Measurements from ENCODE around the gene NEMP2. TPM values are rescaled to one million over a fixed set of nuclear protein-coding genes. Genes with fewer than 3 reads are reported as not detected.
"Not testable (repeated sequence)": the region's sequence is repeated elsewhere in the genome, so short reads cannot be mapped to it uniquely, and the experiment has no call there.

Gene NEMP2
- total and polyA plus RNA-seq, 9 donors: 5.0 to 9.2 (median 6.6) TPM

GRCh38 chr2:190497428-190497827, 37.1 kb downstream of the NEMP2 start:
- no peaks in the 10 kb centered on the region for H3K4me1 ChIP-seq (ENCODE audit: control insufficient read depth, insufficient read depth, low read length)
- H3K9me3 ChIP-seq (replicated peaks; ENCODE audit: control insufficient read depth, low read depth, low read length): no peaks in the 10 kb centered on the region
- no peak for DNase-seq
- no peak overlapping the region for H3K27ac ChIP-seq (ENCODE audit: low read length)
- H3K36me3 ChIP-seq (ENCODE audit: control insufficient read depth, insufficient read depth, low read length): peaks cover 9% of the 10 kb centered on the region
- H3K4me3 ChIP-seq (ENCODE audit: low read length): no peak overlapping the region
- no peaks in the 10 kb centered on the region for H3K27me3 ChIP-seq (ENCODE audit: control insufficient read depth, insufficient read depth, low read length)
- 80% methylated on average over 1 of the region's 4 CpGs for WGBS (ENCODE audit: insufficient coverage)

DNA sequence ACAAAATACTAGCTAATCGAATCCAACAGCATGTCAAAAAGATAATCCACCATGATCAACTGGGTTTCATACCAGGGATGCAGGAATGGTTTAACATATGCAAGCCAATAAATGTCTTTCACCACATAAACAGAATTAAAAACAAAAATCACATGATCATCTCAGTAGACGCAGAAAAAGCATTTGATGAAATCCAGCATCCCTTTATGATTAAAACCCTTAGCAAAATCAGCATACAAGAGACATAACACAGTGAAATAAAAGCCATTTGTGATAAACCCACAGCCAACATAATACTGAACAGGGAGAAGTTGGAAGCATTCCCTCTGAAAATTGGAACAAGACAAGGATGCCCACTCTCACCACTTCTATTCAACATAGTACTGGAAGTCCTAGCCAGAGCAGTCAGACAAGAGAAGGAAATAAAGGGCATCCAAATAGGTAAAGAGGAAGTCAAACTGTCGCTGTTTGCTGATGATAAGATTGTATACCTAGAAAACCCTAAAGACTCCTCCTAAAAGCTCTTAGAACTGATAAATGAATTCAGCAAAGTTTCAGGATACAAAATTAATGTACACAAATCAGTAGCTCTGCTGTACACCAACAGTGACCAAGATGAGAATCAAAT, 39.8 kb downstream of the NEMP2 start:
- not testable (repeated sequence) for H3K36me3 ChIP-seq (ENCODE audit: control insufficient read depth, insufficient read depth, low read length); H3K9me3 ChIP-seq (replicated peaks; ENCODE audit: control insufficient read depth, low read depth, low read length); H3K27ac ChIP-seq (ENCODE audit: low read length); H3K4me3 ChIP-seq (ENCODE audit: low read length); H3K27me3 ChIP-seq (ENCODE audit: control insufficient read depth, insufficient read depth, low read length); DNase-seq; H3K4me1 ChIP-seq (ENCODE audit: control insufficient read depth, insufficient read depth, low read length)
- WGBS (ENCODE audit: insufficient coverage): 83% methylated on average over 1 of the region's 3 CpGs

DNA sequence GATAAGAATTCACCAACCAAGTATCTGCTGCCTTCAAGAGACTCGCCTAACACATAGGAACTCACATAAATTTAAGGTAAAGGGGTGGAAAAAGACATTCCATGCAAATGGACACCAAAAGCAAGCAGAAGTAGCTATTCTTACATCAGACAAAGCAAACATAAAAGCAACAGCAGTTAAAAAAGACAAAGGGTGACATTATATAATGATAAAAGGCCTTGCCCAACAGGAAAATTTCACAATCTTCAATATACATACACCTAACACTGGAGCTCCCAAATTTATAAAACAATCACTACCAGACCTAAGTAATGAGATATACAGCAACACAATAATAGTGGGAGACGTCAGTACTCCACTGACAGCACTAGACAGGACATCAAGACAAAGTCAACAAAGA, 41.4 kb downstream of the NEMP2 start:
- Histone ChIP-seq H3K4me1 (ENCODE audit: control insufficient read depth, insufficient read depth, low read length) (no peaks in the 10 kb centered on the region), H3K27ac (ENCODE audit: low read length) (no peak overlapping the region), H3K9me3 (replicated peaks; ENCODE audit: control insufficient read depth, low read depth, low read length) (no peaks in the 10 kb centered on the region), H3K4me3 (ENCODE audit: low read length) (no peak overlapping the region), H3K27me3 (ENCODE audit: control insufficient read depth, insufficient read depth, low read length) (no peaks in the 10 kb centered on the region), H3K36me3 (ENCODE audit: control insufficient read depth, insufficient read depth, low read length) (peaks cover 10% of the 10 kb centered on the region)
- no peak for DNase-seq
- no CpG with 5 or more reads among the region's 2 CpGs for WGBS (ENCODE audit: insufficient coverage)

- no peak overlapping the region for H3K4me3 ChIP-seq (ENCODE audit: low read length)
- H3K9me3 ChIP-seq (replicated peaks; ENCODE audit: control insufficient read depth, low read depth, low read length): no peaks in the 10 kb centered on the region
- peaks cover 10% of the 10 kb centered on the region for H3K36me3 ChIP-seq (ENCODE audit: control insufficient read depth, insufficient read depth, low read length)
- peaks cover 3% of the 10 kb centered on the region for H3K4me1 ChIP-seq (ENCODE audit: control insufficient read depth, insufficient read depth, low read length)
- H3K27me3 ChIP-seq (ENCODE audit: control insufficient read depth, insufficient read depth, low read length): no peaks in the 10 kb centered on the region
- H3K27ac ChIP-seq (ENCODE audit: low read length): no peak overlapping the region
- WGBS (ENCODE audit: insufficient coverage): no CpG with 5 or more reads among the region's 3 CpGs
- DNase-seq: no peak
Measured at GRCh38 chr2:190490502-190490901, 44.0 kb downstream of the NEMP2 start.

DNA sequence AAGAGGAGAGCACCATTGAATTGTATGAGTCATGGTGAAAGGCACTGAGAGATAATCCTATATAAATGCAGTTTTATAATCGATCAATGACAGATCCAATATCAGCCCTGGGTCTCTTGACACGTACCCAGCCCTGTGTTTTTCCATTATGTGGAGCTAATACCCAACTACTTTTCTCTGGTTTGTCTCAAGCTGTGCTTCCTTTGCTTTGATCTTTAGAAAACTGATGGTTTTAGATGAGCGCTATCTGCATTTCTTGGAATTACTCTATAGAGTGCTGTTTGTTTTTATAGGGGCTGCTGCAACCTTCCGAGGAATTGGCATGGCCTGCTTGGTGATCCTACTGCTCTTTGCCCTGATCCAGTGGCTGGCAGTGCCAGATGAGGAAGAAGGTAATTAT, 45.0 kb downstream of the NEMP2 start:
- Histone ChIP-seq H3K27me3 (ENCODE audit: control insufficient read depth, insufficient read depth, low read length) (no peaks in the 10 kb centered on the region), H3K4me1 (ENCODE audit: control insufficient read depth, insufficient read depth, low read length) (peaks cover 3% of the 10 kb centered on the region), H3K36me3 (ENCODE audit: control insufficient read depth, insufficient read depth, low read length) (peaks cover 10% of the 10 kb centered on the region), H3K4me3 (ENCODE audit: low read length) (no peak overlapping the region), H3K27ac (ENCODE audit: low read length) (no peak overlapping the region), H3K9me3 (replicated peaks; ENCODE audit: control insufficient read depth, low read depth, low read length) (no peaks in the 10 kb centered on the region)
- no peak for DNase-seq
- no CpG with 5 or more reads among the region's 4 CpGs for WGBS (ENCODE audit: insufficient coverage)

- H3K27me3 ChIP-seq (ENCODE audit: control insufficient read depth, insufficient read depth, low read length): no peaks in the 10 kb centered on the region
Measured at GRCh38 chr2:190488516-190489233, 45.8 kb downstream of the NEMP2 start.

DNA sequence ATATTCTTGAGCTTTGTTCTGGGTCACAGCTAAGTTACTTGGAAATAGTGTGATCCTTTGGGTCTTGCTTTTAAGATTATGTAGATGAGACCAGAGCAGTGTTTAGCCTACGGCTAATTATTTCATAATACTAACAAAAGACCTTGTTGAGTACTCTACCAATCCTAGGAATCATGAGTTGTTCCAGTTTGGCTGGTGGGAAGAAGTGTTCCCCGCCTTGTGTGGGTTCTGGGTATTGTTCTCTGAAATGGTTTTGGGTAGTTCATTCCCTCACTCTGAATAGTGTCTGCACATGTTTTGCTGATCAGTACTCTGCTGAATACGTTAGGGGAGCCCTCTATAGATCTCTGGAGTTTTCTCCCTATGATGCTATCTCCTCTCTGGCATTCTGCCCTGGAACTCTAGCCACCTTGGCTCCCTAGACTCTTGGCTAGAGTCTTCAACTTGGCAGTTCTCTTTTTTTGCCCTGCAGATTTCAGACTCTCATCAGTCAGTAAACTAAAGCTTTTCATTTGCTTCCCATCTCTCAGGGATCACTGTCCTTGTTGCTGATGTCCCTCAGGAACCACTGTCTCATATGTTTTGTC, 48.4 kb downstream of the NEMP2 start:
- Histone ChIP-seq H3K27me3 (ENCODE audit: control insufficient read depth, insufficient read depth, low read length) (no peaks in the 10 kb centered on the region), H3K36me3 (ENCODE audit: control insufficient read depth, insufficient read depth, low read length) (peaks cover 5% of the 10 kb centered on the region), H3K27ac (ENCODE audit: low read length) (no peak overlapping the region), H3K9me3 (replicated peaks; ENCODE audit: control insufficient read depth, low read depth, low read length) (no peaks in the 10 kb centered on the region), H3K4me1 (ENCODE audit: control insufficient read depth, insufficient read depth, low read length) (peaks cover 3% of the 10 kb centered on the region), H3K4me3 (ENCODE audit: low read length) (no peak overlapping the region)
- peak; percentile 51 for DNase-seq
- WGBS (ENCODE audit: insufficient coverage): 35% methylated on average over 2 of the region's 3 CpGs

More at GRCh38 chr2:190488516-190489233, 45.8 kb downstream of the NEMP2 start:
- Histone ChIP-seq H3K4me3 (ENCODE audit: low read length) (no peak overlapping the region), H3K9me3 (replicated peaks; ENCODE audit: control insufficient read depth, low read depth, low read length) (no peaks in the 10 kb centered on the region), H3K36me3 (ENCODE audit: control insufficient read depth, insufficient read depth, low read length) (peaks cover 10% of the 10 kb centered on the region), H3K4me1 (ENCODE audit: control insufficient read depth, insufficient read depth, low read length) (peaks cover 3% of the 10 kb centered on the region), H3K27ac (ENCODE audit: low read length) (no peak overlapping the region)
- no peak for DNase-seq
- no CpG with 5 or more reads among the region's 6 CpGs for WGBS (ENCODE audit: insufficient coverage)

GRCh38 chr2:190482451-190482850, 52.1 kb downstream of the NEMP2 start:
- no peaks in the 10 kb centered on the region for H3K36me3 ChIP-seq (ENCODE audit: control insufficient read depth, insufficient read depth, low read length)
- no peak overlapping the region for H3K4me3 ChIP-seq (ENCODE audit: low read length)
- H3K4me1 ChIP-seq (ENCODE audit: control insufficient read depth, insufficient read depth, low read length): peaks cover 5% of the 10 kb centered on the region
- DNase-seq: peak; percentile 18
- no peak overlapping the region for H3K27ac ChIP-seq (ENCODE audit: low read length)
- H3K9me3 ChIP-seq (replicated peaks; ENCODE audit: control insufficient read depth, low read depth, low read length): no peaks in the 10 kb centered on the region
- H3K27me3 ChIP-seq (ENCODE audit: control insufficient read depth, insufficient read depth, low read length): no peaks in the 10 kb centered on the region

GRCh38 chr2:190481339-190481738, 53.2 kb downstream of the NEMP2 start:
- DNase-seq: no peak
- H3K27ac ChIP-seq (ENCODE audit: low read length): no peak overlapping the region

GRCh38 chr2:190478572-190479195, 55.8 kb downstream of the NEMP2 start:
- H3K27ac ChIP-seq (ENCODE audit: low read length): peak overlapping the region; percentile 31
- H3K4me1 ChIP-seq (ENCODE audit: control insufficient read depth, insufficient read depth, low read length): peaks cover 2% of the 10 kb centered on the region
- DNase-seq: no peak
- no CpG with 5 or more reads among the region's 3 CpGs for WGBS (ENCODE audit: insufficient coverage)
- H3K9me3 ChIP-seq (replicated peaks; ENCODE audit: control insufficient read depth, low read depth, low read length): no peaks in the 10 kb centered on the region
- H3K36me3 ChIP-seq (ENCODE audit: control insufficient read depth, insufficient read depth, low read length): no peaks in the 10 kb centered on the region
- H3K27me3 ChIP-seq (ENCODE audit: control insufficient read depth, insufficient read depth, low read length): no peaks in the 10 kb centered on the region
- H3K4me3 ChIP-seq (ENCODE audit: low read length): no peak overlapping the region

More at GRCh38 chr2:190481339-190481738, 53.2 kb downstream of the NEMP2 start:
- Histone ChIP-seq H3K9me3 (replicated peaks; ENCODE audit: control insufficient read depth, low read depth, low read length) (no peaks in the 10 kb centered on the region), H3K36me3 (ENCODE audit: control insufficient read depth, insufficient read depth, low read length) (no peaks in the 10 kb centered on the region), H3K4me3 (ENCODE audit: low read length) (no peak overlapping the region), H3K27me3 (ENCODE audit: control insufficient read depth, insufficient read depth, low read length) (no peaks in the 10 kb centered on the region), H3K4me1 (ENCODE audit: control insufficient read depth, insufficient read depth, low read length) (peaks cover 5% of the 10 kb centered on the region)
- WGBS (ENCODE audit: insufficient coverage): no CpG with 5 or more reads among the region's 2 CpGs
